GM08714 (cell line): ENCODE results near the gene LRP1.

ENCODE experiments used
- H3K4me3 ChIP-seq: fragments of 200-500 bp; sonication (Bioruptor generic); 2 replicates; pipeline ENCODE4 v1.5.1; 2014; ENCODE audit warnings: mild to moderate bottlenecking, low read length, inconsistent platforms
- ZNF274 ChIP-seq: IDR thresholded peaks from 2 replicates; pipeline ENCODE4 v1.6.1; 2012; ENCODE audit warnings: mild to moderate bottlenecking, low read depth, low read length

The LRP1 gene

DNA sequence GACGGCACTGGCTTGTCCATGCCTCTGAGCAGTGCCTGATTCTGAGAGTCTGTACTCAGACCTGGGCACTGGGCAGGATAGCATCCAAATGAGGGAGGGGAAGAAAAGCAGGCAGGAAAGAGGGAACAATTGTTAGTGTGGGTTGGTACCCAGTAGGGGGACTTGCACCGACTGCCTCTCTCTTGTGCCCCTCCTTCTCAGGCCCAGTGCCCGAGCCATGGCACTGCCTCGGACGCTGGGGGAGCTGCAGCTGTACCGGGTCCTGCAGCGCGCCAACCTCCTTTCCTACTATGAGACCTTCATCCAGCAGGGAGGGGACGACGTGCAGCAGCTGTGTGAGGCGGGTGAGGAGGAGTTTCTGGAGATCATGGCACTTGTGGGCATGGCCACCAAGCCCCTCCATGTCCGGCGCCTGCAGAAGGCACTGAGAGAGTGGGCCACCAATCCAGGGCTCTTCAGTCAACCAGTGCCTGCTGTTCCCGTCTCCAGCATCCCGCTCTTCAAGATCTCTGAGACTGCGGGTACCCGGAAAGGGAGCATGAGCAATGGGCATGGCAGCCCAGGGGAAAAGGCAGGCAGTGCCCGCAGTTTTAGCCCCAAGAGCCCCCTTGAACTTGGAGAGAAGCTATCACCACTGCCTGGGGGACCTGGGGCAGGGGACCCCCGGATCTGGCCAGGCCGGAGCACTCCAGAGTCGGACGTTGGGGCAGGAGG, 37.2 kb upstream of the LRP1 start:
- TF ChIP-seq ZNF274, result no peak
- H3K4me3 ChIP-seq, result no peak overlapping the region

GRCh38 chr12:57091638-57092528, 36.4 kb upstream of the LRP1 start:
- no peak for TF ChIP-seq ZNF274
- no peak overlapping the region for H3K4me3 ChIP-seq

- H3K4me3 ChIP-seq, result no peak overlapping the region
- TF ChIP-seq ZNF274, result no peak
These were observed 35.8 kb upstream of the LRP1 start for GRCh38 chr12:57092529-57092862.

DNA sequence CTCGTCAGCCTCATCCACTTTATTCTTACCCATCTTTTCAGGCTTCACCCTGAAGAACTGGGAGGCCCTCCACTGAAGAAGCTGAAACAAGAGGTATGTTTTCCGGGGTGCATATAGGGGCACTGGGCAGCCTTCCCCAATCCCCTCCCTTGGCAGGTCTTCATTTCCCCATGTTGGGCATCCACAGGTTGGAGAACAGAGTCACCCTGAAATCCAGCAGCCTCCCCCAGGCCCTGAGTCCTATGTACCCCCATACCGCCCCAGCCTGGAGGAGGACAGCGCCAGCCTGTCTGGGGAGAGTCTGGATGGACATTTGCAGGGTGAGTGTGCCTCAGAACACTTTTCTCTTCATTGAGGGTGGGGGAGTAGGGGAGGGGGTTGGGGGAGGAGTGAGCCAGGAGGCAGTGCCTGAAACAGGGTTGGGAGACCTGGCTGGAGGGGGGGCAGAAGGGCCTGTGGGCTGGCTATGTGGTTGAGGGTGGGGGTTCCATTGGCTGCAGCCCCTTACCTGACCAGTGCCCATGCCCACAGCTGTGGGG, 35.3 kb upstream of the LRP1 start:
- H3K4me3 ChIP-seq, result no peak overlapping the region
- no peak for TF ChIP-seq ZNF274

DNA sequence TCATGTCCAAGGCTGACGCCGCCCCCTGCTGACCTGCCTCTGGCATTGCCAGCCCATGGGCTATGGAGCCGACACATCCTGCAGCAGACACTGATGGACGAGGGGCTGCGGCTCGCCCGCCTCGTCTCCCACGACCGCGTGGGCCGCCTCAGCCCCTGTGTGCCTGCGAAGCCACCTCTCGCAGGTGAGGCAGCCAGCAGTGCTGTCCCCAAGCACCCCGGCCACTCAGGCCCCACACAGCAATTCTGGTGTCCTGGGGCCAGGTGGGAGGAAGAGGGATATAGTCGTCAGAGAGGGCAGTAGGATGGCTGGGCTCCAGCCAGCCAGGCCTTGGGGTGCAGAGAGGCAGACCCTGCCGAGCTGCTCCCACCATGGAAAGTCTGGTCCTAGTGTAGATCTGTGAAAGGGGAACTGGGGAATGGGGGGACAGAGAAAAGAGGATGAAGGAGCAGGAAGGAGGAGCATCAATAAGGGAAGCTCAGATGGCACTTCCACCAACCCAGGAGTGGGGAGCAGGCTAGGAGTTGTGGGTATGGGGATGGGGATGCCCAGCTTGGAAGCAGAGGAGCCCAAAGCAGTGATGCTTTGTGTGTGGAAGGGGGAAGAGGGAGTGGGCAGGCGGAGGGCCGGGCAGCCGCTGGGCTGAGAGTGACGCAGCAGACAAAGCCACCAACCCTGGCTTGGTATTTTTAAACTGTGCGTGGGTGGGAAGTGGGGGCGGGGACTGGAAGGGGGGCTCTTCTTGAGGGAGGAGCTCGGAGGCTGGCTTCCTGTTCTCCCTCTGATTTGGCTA, 34.7 kb upstream of the LRP1 start:
- no peak for TF ChIP-seq ZNF274
- no peak overlapping the region for H3K4me3 ChIP-seq

DNA sequence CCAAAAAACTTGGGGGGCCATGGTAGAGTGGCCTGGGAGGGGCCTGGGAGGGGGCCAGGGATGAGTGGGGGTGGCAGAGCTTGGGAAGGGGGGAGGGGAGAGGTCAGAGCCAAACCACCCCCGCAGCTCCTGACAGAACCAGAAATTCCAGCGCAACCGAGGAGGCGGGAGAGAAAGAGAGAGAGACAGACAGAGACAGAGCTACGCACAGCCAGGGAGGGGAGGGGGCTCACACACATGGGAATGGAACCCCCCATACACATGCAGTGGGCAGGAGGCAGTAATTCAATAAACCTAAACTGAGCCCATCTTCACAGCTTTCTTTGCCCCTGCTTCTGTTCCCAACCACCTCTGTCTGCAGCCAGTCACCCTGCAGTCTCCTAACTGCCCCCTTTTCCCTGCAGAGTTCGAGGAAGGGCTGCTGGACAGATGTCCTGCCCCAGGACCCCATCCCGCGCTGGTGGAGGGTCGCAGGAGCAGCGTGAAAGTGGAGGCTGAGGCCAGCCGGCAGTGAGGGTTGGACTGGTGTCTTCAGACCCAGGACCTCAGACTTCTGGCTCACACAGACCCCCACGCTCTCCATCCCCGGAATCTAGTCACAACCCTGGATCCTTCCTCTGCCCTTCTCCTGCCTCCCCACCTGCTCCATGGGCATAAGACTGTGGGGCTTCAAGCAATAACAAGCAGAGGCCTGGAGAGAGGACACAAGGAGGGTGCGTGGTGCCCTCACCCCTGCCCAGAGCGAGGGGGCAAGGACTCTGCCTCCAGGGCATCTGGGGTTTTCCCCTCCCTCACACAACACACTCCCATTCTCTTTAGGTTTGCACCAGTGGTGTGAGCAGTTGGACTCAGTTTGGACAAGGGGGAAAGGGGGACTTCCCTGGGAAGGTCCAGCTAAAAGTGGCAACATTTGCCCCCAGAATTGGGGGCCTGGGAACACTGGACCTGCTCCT, 33.8 kb upstream of the LRP1 start:
- H3K4me3 ChIP-seq, result no peak overlapping the region

DNA sequence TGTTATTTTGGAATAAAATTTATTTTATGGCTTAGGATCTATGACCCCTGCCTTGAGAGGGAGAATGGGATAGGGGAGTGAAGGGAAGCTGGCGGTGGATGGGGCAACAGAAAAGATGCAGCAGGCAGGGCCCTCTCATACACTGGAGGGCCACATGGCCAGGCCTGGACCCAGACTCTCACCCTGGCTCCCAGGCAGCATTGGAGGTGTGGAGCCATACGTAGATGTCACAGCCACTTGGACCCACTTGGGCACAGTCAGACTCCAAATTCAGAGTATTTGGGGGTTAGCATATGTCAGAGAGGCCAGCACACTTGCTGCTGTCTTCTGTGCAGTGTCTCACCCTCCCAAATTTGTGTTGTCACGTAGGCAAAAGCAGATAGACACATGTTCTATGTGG, 32.8 kb upstream of the LRP1 start:
- H3K4me3 ChIP-seq, result no peak overlapping the region
- no peak for TF ChIP-seq ZNF274

More for the DNA sequence above, 33.8 kb upstream of the LRP1 start:
- no peak for TF ChIP-seq ZNF274

- no peak for TF ChIP-seq ZNF274
These were observed 32.1 kb upstream of the LRP1 start for GRCh38 chr12:57096099-57096572.

DNA sequence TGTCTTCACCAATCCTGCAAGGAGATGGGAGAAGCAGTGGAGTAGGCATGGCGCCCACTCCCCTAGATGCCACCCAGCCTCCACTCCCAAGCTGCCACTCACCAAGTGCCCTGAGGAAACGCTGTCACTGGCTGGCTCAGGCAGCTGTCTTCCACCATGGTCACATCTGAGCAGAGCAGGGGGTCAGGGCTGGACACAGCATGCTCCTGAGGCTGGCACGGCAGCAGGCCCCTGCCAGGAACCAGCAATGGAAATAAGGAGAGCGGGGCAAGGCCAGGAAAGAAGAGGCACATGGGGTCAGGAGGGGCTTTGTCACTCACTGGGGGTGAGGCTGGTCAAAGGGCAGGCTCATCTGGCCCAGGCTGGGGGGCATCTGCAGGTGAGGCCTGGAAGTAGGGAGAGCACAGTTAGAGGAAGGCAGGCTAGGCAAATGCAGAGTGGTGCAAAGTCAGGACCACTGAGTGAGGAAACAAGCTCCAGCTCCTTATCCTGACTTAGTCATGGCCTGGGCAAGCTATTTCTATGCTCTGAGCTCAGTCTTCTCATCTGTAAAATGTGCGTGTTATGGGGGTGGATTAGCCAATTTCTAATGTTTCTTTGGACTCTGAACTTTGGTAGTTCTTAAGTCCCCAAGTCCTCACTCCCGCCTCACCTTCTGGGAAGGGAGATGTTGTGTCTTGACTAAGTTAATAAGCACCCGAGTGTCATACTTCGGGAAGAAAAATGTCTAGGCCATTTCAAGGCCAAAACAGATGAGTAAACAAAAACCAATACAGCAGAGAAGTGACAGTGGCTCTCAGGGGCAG, 31.3 kb upstream of the LRP1 start:
- no peak overlapping the region for H3K4me3 ChIP-seq
- TF ChIP-seq ZNF274, result no peak

More at GRCh38 chr12:57096099-57096572, 32.1 kb upstream of the LRP1 start:
- H3K4me3 ChIP-seq, result no peak overlapping the region

DNA sequence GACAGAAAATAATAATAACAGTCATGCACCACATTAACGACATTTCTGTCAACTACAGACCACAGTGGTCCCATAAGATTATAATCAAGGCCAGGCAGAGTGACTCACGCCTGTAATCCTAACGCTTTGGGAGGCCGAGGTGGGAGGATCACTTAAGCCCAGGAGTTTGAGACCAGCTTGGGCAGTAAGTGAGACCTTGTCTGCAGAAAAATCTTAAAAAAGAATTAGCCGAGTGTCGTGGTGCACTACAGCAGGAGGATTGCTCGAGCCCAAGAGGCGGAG, 30.8 kb upstream of the LRP1 start:
- TF ChIP-seq ZNF274, result no peak
- H3K4me3 ChIP-seq, result no peak overlapping the region

DNA sequence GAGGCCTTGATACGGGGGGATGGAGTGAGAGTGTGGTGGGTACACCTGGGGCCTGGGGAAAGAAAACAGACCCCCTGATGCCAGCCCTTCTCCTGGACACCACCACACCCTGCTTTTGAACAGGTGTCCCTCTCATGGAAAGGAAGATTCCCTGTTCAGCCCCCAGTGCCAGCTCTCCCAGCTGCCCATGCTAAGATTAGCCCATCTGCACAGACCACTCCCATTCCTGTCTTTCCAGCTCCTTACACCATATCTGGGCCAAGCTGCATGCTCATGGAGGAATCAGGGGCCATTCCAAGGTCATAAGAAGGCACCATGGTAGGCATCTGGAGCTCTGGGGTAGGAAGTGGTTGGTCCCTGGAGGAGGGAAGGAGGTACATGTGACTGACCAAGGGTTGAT, 29.7 kb upstream of the LRP1 start:
- TF ChIP-seq ZNF274, result no peak
- H3K4me3 ChIP-seq, result no peak overlapping the region

- no peak for TF ChIP-seq ZNF274
- no peak overlapping the region for H3K4me3 ChIP-seq
These were observed 29.1 kb upstream of the LRP1 start for GRCh38 chr12:57099047-57099714.
